IPS-NIHi7 (cell line): Measurements from ENCODE around the gene ZSCAN18.

ENCODE experiments used
- DNase-seq: peaks from one replicate; pipeline ENCODE4 v3.0.0; 2012; ENCODE audit warnings: mixed read lengths; ENCODE audit errors: extremely low spot score

The ZSCAN18 gene

DNA sequence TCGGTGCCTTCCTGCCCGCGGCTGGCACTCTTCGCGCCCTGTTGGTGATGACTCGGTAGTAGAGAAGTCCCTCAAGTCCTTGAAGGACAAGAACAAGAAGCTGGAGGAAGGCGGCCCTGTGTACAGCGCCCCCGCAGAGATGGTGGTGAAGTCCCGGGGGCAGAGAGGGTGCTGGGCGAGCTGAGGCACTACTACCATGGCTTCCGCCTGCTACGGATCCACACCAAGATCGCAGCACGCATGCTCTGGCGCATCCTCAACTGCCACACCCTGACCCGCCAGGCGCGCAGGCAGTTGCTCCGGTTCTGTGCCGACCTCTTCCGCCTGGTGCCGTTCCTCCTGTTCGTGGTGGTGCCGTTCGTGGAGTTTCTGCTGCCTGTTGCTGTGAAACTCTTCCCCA is 53.1 kb downstream of the ZSCAN18 start:
- no peak for DNase-seq

DNA sequence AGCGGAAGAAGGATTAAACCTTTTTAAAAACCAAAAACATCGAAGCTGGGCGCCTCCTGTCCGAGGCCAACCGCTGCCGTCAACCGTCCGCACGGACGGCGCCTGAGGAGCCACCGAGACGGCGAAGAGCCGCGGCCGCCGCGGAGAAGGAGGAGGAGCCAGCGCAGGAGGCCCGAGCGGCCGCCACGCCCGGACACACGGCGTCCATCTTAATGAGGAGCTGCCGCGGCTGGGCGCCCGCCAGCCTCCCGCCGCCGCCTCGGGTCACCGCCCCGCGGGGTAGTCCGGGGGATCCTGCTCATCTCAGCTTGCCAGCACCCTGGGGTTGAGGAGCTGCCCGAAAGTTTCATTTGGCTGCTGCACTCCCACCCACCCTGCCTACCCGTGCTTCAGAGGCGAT is 53.6 kb downstream of the ZSCAN18 start:
- DNase-seq, result no peak

DNA sequence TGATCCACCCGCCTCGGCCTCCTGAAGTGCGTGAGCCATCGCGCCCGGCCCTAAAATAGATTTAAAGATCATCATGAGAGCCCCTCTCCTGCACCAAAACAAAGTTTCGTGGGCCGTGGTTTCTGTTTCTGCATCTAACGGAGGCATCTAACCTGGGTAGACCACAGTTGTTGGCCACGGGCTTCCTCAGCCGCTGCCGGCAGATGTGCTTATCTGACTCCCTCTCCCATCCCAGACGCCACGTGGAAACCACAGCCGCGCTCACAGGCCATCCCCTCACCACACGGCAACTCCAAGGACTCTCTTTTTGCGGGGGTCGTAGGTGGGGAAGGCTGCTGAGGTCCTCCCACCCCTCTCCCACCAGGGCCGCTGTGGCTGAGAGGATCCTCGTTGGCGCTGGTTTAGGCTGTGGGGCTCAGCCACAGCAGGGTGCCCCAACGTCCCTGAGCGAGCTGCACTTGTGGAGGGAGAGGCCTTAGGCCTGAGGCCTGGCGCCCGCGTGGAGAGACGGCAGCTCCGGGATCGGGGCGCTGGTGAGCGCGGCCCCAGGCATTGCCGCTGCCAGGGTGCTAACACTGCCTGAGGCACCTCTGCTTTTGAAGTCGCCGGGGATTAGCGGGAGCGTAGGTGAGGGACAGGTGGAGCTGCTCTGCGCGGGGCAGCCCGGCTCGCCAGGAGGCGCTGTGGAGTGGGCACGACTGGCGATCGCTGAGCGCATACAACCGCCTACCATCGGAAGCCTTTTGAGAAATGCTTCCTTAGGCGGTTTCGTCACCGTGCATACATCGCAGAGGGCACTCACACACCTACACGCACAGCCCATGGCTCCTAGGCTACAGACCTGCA is 55.3 kb downstream of the ZSCAN18 start:
- peak; percentile 72 for DNase-seq

DNA sequence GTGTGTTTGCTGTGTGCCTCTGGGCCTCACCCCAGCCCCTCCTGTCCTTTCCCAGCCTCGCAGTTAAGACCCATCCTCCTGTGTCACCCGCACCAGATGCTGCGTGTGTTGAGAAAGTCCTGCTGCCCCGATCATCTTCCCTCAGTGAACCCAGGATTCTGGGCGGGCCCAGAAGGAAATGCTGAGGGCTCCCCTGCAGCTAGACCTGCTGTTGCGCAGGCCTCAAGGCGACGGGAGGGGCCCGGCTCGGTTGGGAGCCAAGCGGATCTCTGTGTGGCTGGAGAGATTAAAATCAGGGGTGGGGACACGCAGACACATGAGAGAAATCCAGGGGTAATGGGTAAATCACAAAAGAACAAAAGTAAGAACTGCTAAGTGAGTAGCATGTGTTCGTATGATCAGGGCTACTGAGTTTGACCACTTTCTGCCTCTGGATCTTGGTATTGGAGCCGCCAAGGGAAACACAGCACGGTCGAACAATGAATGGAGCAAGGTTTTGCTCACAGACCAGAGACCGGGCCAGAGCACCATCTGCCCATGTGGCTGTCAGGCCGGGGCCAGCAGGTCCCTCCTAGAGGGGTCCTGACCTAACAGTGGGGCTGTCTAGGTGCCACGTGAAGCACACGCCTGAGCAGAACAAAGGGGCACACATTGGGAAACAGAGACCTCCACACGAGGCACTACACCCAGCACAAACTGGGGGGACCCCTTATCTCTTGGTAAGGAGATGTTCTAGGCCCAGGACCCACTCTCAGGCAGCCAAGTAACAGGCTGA is 57.1 kb downstream of the ZSCAN18 start:
- no peak for DNase-seq

DNA sequence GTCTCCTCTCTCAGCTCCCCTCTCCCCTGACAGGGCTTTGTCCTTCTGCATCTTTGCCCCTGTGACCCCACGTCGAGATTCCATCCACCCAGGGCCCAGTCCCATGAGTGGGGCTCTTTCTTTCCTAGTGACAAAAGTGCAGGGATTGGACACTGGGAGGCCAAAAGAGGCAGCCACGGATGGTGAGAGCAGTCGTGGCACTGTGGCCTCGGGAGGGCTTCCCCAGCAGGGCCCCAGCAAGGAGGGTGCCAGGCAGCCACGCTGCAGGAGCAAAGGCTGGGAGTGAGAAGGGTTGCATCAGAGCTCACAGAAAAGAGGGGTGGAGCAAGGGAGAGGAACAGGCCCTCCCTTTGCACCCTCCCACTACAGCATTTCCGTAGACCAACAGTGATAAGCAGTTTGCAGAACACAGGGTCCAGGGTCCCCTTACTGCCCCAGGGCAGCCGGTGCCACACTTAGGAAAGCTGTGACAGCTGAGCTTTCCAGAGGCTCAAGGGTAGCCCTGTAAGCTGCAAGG is 59.3 kb downstream of the ZSCAN18 start:
- DNase-seq, result no peak

DNA sequence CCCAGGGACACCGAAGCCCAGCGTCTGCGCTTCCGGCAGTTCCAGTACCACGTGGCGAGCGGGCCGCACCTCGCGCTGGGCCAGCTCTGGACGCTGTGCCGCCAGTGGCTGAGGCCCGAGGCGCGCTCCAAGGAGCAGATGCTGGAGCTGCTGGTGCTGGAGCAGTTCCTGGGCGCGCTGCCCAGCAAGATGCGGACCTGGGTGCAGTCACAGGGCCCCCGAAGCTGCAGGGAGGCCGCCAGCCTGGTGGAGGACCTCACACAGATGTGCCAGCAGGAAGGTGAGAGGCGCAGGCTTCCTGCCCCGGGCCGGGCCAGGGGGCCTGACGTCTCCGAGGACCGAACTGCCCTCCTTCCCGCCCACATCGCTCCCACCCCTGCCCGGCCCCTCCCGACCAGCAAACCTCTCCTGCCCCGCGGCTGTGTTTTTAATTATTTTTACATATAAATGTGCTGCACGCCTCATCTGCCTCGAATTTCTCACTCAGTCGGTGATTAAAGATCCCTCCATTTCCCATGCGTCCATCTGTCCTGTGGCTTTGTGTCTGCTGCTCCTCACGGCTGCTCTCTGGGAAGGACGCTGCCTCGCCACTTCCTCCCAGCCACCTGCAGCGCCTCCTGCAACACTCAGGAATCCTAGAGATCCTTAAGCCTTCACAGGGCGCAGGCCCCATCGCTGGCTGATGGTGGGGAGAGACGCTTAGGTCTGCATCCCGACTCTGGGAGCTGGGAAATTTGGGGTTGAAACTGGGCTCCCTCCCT is 59.9 kb downstream of the ZSCAN18 start:
- peak; percentile 45 for DNase-seq

DNA sequence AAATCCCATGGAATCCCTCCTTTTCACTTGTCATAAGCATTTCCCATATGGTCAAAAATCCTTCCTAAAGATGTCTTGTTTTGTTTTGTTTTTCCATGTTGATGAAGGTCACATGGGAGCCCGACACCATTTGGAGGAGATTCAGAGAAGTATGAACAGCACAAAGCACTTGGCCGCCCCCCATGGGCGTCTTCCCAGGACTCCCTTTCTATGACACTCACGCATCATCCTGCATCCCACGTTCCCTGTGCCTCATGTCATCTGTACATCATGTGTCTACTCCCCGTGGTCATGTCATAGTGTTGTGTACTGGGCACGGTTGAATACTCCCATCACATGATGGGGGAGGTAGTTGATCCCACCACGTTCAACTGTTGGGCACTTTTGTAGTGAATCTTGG is 62.2 kb downstream of the ZSCAN18 start:
- DNase-seq, result no peak

DNA sequence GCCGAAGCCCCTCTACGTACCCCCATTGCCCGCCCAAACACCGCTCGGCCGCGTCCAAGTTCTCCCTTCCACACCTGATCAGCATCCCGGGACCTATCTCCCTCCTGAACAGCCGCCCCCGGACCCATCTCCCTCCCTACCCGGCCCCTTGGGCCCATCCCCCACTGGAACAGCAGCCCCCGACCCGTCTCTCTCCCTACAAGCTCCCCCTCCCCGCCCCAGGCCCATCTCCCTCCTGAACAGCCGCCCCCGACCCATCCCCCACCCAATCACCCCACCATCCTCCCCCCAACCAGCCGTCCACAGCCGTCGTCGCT is 63.6 kb downstream of the ZSCAN18 start:
- peak; percentile 25 for DNase-seq
